HL-60 (cell line): Measurements from ENCODE around the gene ALAD.

Experiments used
- DNase-seq, 2 experiments: peaks; one replicate each; pipeline ENCODE4 v3.0.0-alpha.2; 2010 to 2020; ENCODE audit warnings: low read depth in 1 of 2, low spot score in 1 of 2
- H3K27ac ChIP-seq: fragments of 250-450 bp; sonication (Bioruptor Pico); replicated peaks from 2 replicates; pipeline ENCODE4 v1.5.1; 2020; ENCODE audit warnings: mild to moderate bottlenecking, moderate library complexity
- H3K27me3 ChIP-seq: fragments of 250-450 bp; sonication (Bioruptor Pico); 2 replicates; pipeline ENCODE4 v1.5.1; 2021; ENCODE audit warnings: mild to moderate bottlenecking, moderate library complexity; ENCODE audit not compliant: insufficient read depth, poor library complexity, severe bottlenecking
- H3K4me3 ChIP-seq: replicated peaks from 2 replicates; pipeline ENCODE4 v1.5.1; 2011; ENCODE audit warnings: mild to moderate bottlenecking, control low read depth, low read length; ENCODE audit not compliant: insufficient read depth
- GABPA ChIP-seq: IDR thresholded peaks from 2 replicates; pipeline ENCODE4 v1.6.1; 2012; ENCODE audit warnings: low read depth
- POLR2AphosphoS5 ChIP-seq: IDR thresholded peaks from 2 replicates; pipeline ENCODE4 v1.6.1; 2012; ENCODE audit warnings: low read depth
- SPI1 ChIP-seq: IDR thresholded peaks from 2 replicates; pipeline ENCODE4 v1.6.1; 2012; ENCODE audit warnings: low read depth, mild to moderate bottlenecking, borderline replicate concordance
- TF ChIP-seq, protein P1 (sequence below): IDR thresholded peaks from 2 replicates; pipeline ENCODE4 v1.6.1; 2012; ENCODE audit warnings: low read depth; ENCODE audit not compliant: insufficient replicate concordance

Gene ALAD

DNA sequence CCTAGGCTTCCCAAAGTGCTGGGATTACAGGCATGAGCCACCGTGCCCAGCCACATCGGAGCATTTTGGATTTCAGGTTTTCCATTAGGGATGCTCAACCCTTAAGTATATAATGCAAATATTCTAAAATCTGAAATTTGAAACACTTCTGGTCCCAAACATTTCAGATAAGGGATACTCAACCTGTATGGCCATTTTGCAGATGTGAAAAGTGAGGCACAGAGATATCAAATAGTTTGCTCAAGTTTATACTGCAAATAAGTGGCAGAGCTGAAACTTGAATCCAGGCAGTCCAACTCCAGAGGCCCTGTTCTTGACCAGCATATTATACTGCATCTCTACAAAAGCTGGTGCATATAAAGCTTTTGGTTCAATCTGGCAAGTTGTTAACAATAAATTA, 63.4 kb downstream of the ALAD start:
- no peaks in the 10 kb centered on the region for H3K27me3 ChIP-seq
- H3K27ac ChIP-seq = no peak overlapping the region
- no peak overlapping the region for H3K4me3 ChIP-seq
- TF ChIP-seq GABPA (no peak), SPI1 (no peak), POLR2AphosphoS5 (no peak)
- TF ChIP-seq, protein P1, sequence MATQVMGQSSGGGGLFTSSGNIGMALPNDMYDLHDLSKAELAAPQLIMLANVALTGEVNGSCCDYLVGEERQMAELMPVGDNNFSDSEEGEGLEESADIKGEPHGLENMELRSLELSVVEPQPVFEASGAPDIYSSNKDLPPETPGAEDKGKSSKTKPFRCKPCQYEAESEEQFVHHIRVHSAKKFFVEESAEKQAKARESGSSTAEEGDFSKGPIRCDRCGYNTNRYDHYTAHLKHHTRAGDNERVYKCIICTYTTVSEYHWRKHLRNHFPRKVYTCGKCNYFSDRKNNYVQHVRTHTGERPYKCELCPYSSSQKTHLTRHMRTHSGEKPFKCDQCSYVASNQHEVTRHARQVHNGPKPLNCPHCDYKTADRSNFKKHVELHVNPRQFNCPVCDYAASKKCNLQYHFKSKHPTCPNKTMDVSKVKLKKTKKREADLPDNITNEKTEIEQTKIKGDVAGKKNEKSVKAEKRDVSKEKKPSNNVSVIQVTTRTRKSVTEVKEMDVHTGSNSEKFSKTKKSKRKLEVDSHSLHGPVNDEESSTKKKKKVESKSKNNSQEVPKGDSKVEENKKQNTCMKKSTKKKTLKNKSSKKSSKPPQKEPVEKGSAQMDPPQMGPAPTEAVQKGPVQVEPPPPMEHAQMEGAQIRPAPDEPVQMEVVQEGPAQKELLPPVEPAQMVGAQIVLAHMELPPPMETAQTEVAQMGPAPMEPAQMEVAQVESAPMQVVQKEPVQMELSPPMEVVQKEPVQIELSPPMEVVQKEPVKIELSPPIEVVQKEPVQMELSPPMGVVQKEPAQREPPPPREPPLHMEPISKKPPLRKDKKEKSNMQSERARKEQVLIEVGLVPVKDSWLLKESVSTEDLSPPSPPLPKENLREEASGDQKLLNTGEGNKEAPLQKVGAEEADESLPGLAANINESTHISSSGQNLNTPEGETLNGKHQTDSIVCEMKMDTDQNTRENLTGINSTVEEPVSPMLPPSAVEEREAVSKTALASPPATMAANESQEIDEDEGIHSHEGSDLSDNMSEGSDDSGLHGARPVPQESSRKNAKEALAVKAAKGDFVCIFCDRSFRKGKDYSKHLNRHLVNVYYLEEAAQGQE = no peak
- DNase-seq = no peak
